SH-SY5Y (cell line): ENCODE measurements around the gene SFTPB.

Source experiments
- GATA2 ChIP-seq: IDR thresholded peaks from 2 replicates; pipeline ENCODE4 v1.6.1; 2011; ENCODE audit warnings: mild to moderate bottlenecking, low read depth, low read length
- GATA3 ChIP-seq: IDR thresholded peaks from 2 replicates; pipeline ENCODE4 v1.6.1; 2011; ENCODE audit warnings: low read depth, mild to moderate bottlenecking, low read length, moderate library complexity

DNA sequence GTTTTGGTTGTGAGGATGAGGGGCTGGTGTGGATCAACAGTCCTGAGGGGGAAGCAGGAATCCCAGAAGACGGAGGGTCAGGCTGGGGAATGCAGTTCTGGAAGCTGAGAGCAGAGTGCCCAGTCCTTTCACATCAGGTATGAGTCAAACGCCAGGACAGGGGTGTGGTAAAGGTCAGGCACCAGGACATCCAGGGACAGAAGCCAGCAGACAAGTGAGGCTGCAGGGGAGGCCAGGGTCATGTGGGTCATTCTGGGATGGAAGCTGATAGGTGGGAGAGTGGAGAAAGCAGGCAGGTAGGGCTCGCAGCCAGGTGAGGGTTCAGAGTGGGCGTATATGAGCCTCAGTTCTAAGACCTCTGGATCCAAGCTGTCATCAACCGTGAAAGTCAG lies 13.4 kb upstream of the SFTPB start:
- TF ChIP-seq GATA2 (no peak), GATA3 (no peak)
